Astrocyte (in vitro differentiated cells and primary cell): ENCODE results near the gene ORAI1. TPM values are rescaled to one million over a fixed set of nuclear protein-coding genes. Genes with fewer than 3 reads are reported as not detected.
"Not testable (repeated sequence)": the region's sequence is repeated elsewhere in the genome, so short reads cannot be mapped to it uniquely, and the experiment has no call there.

Experiments used
- DNase-seq: peaks from one replicate; pipeline ENCODE4 v3.0.0-alpha.2; 2010; ENCODE audit warnings: low read depth
- FAIRE-seq: peaks from 2 replicates; lab custom pipeline; 2011; peaks lifted over from hg19 to GRCh38; lab: Jason Lieb, UNC
- H2AFZ ChIP-seq: 2 replicates; pipeline ENCODE4 v1.6.0; 2012; ENCODE audit warnings: low read depth, low read length, inconsistent platforms
- H3K27ac ChIP-seq: 2 replicates; pipeline ENCODE4 v1.5.1; 2011; ENCODE audit warnings: low read depth, low read length, inconsistent platforms
- H3K27me3 ChIP-seq: 2 replicates; pipeline ENCODE4 v1.6.0; 2011; ENCODE audit warnings: low read length, inconsistent platforms; ENCODE audit not compliant: insufficient read depth
- H3K36me3 ChIP-seq: 2 replicates; pipeline ENCODE4 v1.5.1; 2011; ENCODE audit warnings: low read length, inconsistent platforms; ENCODE audit not compliant: insufficient read depth
- H3K4me1 ChIP-seq: 2 replicates; pipeline ENCODE4 v1.5.1; 2011; ENCODE audit warnings: low read length, inconsistent platforms; ENCODE audit not compliant: insufficient read depth
- H3K4me2 ChIP-seq: 2 replicates; pipeline ENCODE4 v1.6.0; 2012; ENCODE audit warnings: low read length, inconsistent platforms
- H3K4me3 ChIP-seq: 2 replicates; pipeline ENCODE4 v1.5.1; 2011; ENCODE audit warnings: low read depth, mild to moderate bottlenecking, low read length, inconsistent platforms; ENCODE audit not compliant: insufficient read depth
- H3K79me2 ChIP-seq: 2 replicates; pipeline ENCODE4 v1.6.0; 2012; ENCODE audit warnings: mild to moderate bottlenecking, low read length, inconsistent platforms; ENCODE audit not compliant: insufficient read depth
- H3K9ac ChIP-seq: 2 replicates; pipeline ENCODE4 v1.6.0; 2012; ENCODE audit warnings: mild to moderate bottlenecking, low read length, inconsistent platforms
- H3K9me3 ChIP-seq: 2 replicates; pipeline ENCODE4 v1.5.1; 2012; ENCODE audit warnings: low read depth, mild to moderate bottlenecking, low read length, inconsistent platforms; ENCODE audit not compliant: insufficient read depth
- H4K20me1 ChIP-seq: 2 replicates; pipeline ENCODE4 v1.6.0; 2012; ENCODE audit warnings: low read length, inconsistent platforms; ENCODE audit not compliant: insufficient read depth
- H3K27ac Mint-ChIP-seq: one replicate; pipeline ENCODE4 v1.8.0; 2021; ENCODE audit warnings: mild to moderate bottlenecking, mixed read lengths; ENCODE audit not compliant: unreplicated experiment
- H3K27me3 Mint-ChIP-seq: one replicate; pipeline ENCODE4 v1.8.0; 2021; ENCODE audit warnings: low read depth, mixed read lengths; ENCODE audit not compliant: unreplicated experiment
- H3K36me3 Mint-ChIP-seq: one replicate; pipeline ENCODE4 v1.8.0; 2021; ENCODE audit warnings: low read depth, mixed read lengths; ENCODE audit not compliant: unreplicated experiment
- H3K4me1 Mint-ChIP-seq: one replicate; pipeline ENCODE4 v1.8.0; 2021; ENCODE audit warnings: low read depth, mixed read lengths; ENCODE audit not compliant: unreplicated experiment
- H3K4me3 Mint-ChIP-seq: one replicate; pipeline ENCODE4 v1.8.0; 2021; ENCODE audit warnings: mild to moderate bottlenecking, moderate library complexity, mixed read lengths; ENCODE audit not compliant: unreplicated experiment
- H3K9me3 Mint-ChIP-seq: one replicate; pipeline ENCODE4 v1.8.0; 2021; ENCODE audit warnings: mild to moderate bottlenecking, mixed read lengths; ENCODE audit not compliant: unreplicated experiment
- EZH2 ChIP-seq: IDR thresholded peaks from 2 replicates; pipeline ENCODE4 v1.6.1; 2012; ENCODE audit warnings: mild to moderate bottlenecking, low read length, inconsistent platforms; ENCODE audit not compliant: insufficient read depth
- total RNA-seq: library from RNA; stranded (reverse); gene quantifications from 2 replicates; pipeline ENCODE4 v1.2.1, GENCODE V29; 2021
- TF ChIP-seq, protein P1 (sequence below): IDR thresholded peaks from 2 replicates; pipeline ENCODE4 v1.5.1; 2011; ENCODE audit warnings: low read depth, mild to moderate bottlenecking, inconsistent platforms, low read length, moderate library complexity; ENCODE audit not compliant: insufficient read depth

The ORAI1 gene
- total RNA-seq, 1 donor from 2014 or later, result 20.4 TPM

DNA sequence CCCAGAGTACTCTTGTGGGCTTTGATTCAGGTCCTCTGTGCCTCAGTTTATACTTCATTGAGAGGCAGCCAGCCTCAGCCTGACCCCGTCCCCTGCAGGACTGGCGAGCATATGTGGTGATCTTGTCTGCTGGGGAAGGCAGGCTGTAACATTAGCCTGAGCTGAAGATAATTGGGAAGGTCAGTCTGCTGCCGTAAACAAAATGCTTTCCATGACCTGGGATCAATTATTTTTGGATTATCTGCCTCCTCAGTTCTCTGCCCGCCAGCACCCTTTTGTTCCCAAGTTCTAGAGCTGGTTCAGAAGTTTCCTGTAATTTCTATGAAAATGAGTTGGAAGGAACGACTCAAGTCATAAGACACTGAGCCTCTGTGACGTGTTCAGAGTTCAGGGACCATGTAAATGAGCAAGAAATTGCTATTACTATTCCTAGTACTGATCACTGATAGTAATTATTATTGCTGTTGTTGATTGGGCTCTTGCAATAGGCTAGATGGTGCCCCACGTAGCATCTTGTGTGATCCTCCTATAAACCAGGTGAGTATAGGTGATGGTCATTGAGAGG lies 4.5 kb downstream of the ORAI1 start:
- no peak overlapping the region for H3K27ac ChIP-seq
- peaks cover 24% of the 10 kb centered on the region for H3K4me1 ChIP-seq
- no peaks in the 10 kb centered on the region for H3K27me3 ChIP-seq
- H3K36me3 ChIP-seq, result no peaks in the 10 kb centered on the region
- DNase-seq (no peak), FAIRE-seq (no peak)
- TF ChIP-seq EZH2, result no peak
- TF ChIP-seq, protein P1, sequence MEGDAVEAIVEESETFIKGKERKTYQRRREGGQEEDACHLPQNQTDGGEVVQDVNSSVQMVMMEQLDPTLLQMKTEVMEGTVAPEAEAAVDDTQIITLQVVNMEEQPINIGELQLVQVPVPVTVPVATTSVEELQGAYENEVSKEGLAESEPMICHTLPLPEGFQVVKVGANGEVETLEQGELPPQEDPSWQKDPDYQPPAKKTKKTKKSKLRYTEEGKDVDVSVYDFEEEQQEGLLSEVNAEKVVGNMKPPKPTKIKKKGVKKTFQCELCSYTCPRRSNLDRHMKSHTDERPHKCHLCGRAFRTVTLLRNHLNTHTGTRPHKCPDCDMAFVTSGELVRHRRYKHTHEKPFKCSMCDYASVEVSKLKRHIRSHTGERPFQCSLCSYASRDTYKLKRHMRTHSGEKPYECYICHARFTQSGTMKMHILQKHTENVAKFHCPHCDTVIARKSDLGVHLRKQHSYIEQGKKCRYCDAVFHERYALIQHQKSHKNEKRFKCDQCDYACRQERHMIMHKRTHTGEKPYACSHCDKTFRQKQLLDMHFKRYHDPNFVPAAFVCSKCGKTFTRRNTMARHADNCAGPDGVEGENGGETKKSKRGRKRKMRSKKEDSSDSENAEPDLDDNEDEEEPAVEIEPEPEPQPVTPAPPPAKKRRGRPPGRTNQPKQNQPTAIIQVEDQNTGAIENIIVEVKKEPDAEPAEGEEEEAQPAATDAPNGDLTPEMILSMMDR, result no peak
- no peak overlapping the region for H3K27ac Mint-ChIP-seq
- no peaks in the 10 kb centered on the region for H3K9me3 Mint-ChIP-seq
- no peaks in the 10 kb centered on the region for H3K27me3 Mint-ChIP-seq
- no peak overlapping the region for H2AFZ ChIP-seq
- no peak overlapping the region for H3K4me3 ChIP-seq
- H3K79me2 ChIP-seq, result peaks cover 51% of the 10 kb centered on the region
- H3K36me3 Mint-ChIP-seq, result no peaks in the 10 kb centered on the region
- H3K4me2 ChIP-seq, result no peak overlapping the region
- no peak overlapping the region for H3K4me3 Mint-ChIP-seq
- no peaks in the 10 kb centered on the region for H3K9me3 ChIP-seq
- no peak overlapping the region for H3K9ac ChIP-seq
- H4K20me1 ChIP-seq, result peaks cover 24% of the 10 kb centered on the region
- peaks cover 25% of the 10 kb centered on the region for H3K4me1 Mint-ChIP-seq

DNA sequence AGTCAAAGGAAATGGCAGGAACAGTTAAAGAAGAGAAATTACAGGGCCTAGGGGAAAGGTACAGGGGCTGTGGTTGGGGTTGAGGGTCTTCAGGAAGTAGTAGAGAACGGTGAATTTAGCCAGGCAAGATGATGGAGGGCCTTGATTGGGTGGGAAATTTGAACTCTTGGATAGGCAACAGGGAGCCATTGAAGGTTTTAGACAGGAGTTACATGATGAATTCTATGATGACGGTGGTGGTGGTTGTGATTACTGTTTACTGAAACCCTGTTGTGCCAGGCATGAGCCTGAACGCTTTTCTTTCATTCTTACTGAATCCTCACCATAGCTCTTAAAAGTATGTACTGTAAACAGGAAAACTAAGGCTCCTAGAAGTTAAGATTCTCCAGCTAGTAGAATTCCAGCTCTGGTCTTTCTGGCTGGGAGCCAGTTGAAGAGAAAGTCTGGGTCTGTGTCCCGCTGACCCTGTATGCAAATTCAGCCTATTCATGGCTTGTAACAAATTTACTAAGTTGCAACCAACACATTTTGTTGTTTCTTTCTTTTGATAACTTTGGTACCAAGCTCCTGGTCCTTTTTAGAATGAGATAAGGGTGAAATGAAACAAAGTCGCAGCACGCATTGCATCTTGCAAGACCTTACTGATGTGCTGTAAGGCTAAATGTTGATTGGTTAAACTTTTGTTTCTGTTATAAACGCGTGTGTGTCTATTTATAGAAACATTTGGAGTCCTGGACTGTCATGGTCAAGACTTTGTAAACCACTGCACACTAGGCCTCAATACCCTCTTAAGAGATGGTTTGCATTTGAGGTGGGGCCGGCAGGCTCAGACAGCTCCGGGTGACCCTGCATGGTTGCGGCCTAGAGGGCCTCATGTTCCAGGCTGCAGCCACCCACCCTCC lies 6.0 kb downstream of the ORAI1 start:
- no peak for FAIRE-seq
- Histone ChIP-seq H3K27ac (no peak overlapping the region), H3K4me3 (no peak overlapping the region), H3K4me2 (no peak overlapping the region), H3K9me3 (no peaks in the 10 kb centered on the region), H2AFZ (no peak overlapping the region), H3K79me2 (peaks cover 54% of the 10 kb centered on the region), H3K27me3 (no peaks in the 10 kb centered on the region), H3K36me3 (no peaks in the 10 kb centered on the region), H3K4me1 (peaks cover 24% of the 10 kb centered on the region), H4K20me1 (peaks cover 24% of the 10 kb centered on the region), H3K9ac (no peak overlapping the region)
- Mint-ChIP-seq H3K36me3 (peaks cover 2% of the 10 kb centered on the region), H3K4me3 (no peak overlapping the region), H3K9me3 (no peaks in the 10 kb centered on the region), H3K27ac (no peak overlapping the region), H3K4me1 (peaks cover 25% of the 10 kb centered on the region), H3K27me3 (no peaks in the 10 kb centered on the region)
- TF ChIP-seq EZH2, result no peak
- TF ChIP-seq, protein P1, result no peak
- no peak for DNase-seq

DNA sequence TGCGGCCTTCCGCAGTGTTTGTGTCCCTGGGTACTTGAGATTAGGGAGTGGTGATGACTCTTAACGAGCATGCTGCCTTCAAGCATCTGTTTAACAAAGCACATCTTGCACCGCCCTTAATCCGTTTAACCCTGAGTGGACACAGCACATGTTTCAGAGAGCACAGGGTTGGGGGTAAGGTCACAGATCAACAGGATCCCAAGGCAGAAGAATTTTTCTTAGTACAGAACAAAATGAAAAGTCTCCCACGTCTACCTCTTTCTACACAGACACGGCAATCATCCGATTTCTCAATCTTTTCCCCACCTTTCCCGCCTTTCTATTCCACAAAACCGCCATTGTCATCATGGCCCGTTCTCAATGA lies 7.5 kb downstream of the ORAI1 start:
- peaks cover 55% of the 10 kb centered on the region for H3K79me2 ChIP-seq
- not testable (repeated sequence) for DNase-seq, H3K9ac ChIP-seq, H3K27ac ChIP-seq, H3K4me3 ChIP-seq, H3K27me3 Mint-ChIP-seq, FAIRE-seq, H3K4me3 Mint-ChIP-seq, H2AFZ ChIP-seq, H3K9me3 ChIP-seq, H3K9me3 Mint-ChIP-seq, H3K36me3 ChIP-seq, H3K4me2 ChIP-seq, H3K27me3 ChIP-seq, H3K27ac Mint-ChIP-seq, H3K36me3 Mint-ChIP-seq
- peaks cover 18% of the 10 kb centered on the region for H3K4me1 Mint-ChIP-seq
- H4K20me1 ChIP-seq, result peaks cover 30% of the 10 kb centered on the region
- H3K4me1 ChIP-seq, result peaks cover 10% of the 10 kb centered on the region
